ENCODE results near the gene KIAA1671. TPM values are rescaled to one million over a fixed set of nuclear protein-coding genes. Genes with fewer than 3 reads are reported as not detected.
A peak's percentile ranks its signal among the peaks of the same experiment; 100 is the strongest.

Gene KIAA1671
- polyA plus RNA-seq, 3 donors = not detected

GRCh38 chr22:25235547-25236290 lies 283.2 kb downstream of the KIAA1671 start:
- H3K4me1 ChIP-seq (ENCODE audit: control insufficient read depth in 1 of 2, insufficient read depth in 2 of 2, low read length in 2 of 2) = no peaks in the 10 kb centered on the region
- no peaks in the 10 kb centered on the region for H3K9me3 ChIP-seq (replicated peaks in 1 of 2; ENCODE audit: control insufficient read depth in 1 of 2, insufficient read depth in 1 of 2, low read length in 2 of 2)
- H3K79me2 ChIP-seq (ENCODE audit: insufficient read depth, low read length) = no peaks in the 10 kb centered on the region
- no peaks in the 10 kb centered on the region for H3K36me3 ChIP-seq (replicated peaks in 1 of 2; ENCODE audit: control insufficient read depth in 1 of 2, insufficient read depth in 2 of 2, low read length in 2 of 2)
- H3K27ac Mint-ChIP-seq = no peak overlapping the region
- H3K4me3 Mint-ChIP-seq = peak overlapping the region in 1 of 2 donors; percentile 16
- H3K36me3 Mint-ChIP-seq = no peaks in the 10 kb centered on the region
- H3K27me3 ChIP-seq (ENCODE audit: control insufficient read depth in 2 of 2, insufficient read depth in 2 of 2, low read length in 2 of 2) = peaks cover 0 to 11% of the 10 kb centered on the region in 2 donors
- peak; percentile 30 for TF ChIP-seq CTCF (IDR thresholded peaks at IDR 0.05)
- H4K20me1 ChIP-seq (ENCODE audit: insufficient read depth, low read length) = no peaks in the 10 kb centered on the region
- intact Hi-C loops (cut with micrococcal nuclease) = no loop called here
- peaks cover 0 to 2% (median 0%) of the 10 kb centered on the region in 7 donors for H3K9me3 Mint-ChIP-seq
- no peak overlapping the region for H3K9ac ChIP-seq (ENCODE audit: insufficient read depth, low read length, poor library complexity, severe bottlenecking)
- DNase-seq = peak; percentile 4 to 44 (median 5)
- H3K27me3 Mint-ChIP-seq (ENCODE audit: low read depth in 3 of 3) = peaks cover 11 to 37% (median 26%) of the 10 kb centered on the region in 3 donors
- H3K4me3 ChIP-seq (replicated peaks in 1 of 3; ENCODE audit: low read depth in 2 of 3, low read length in 3 of 3) = no peak overlapping the region
- no peak overlapping the region for H3K27ac ChIP-seq (ENCODE audit: low read depth in 1 of 2, low read length in 2 of 2)
- H2AFZ ChIP-seq (ENCODE audit: insufficient read depth, low read depth, low read length, poor library complexity, severe bottlenecking) = no peak overlapping the region
- no peak overlapping the region for H3K4me2 ChIP-seq (replicated peaks; ENCODE audit: extremely low read depth, low read length, poor library complexity, severe bottlenecking)
- peaks cover 2% of the 10 kb centered on the region for H3K4me1 Mint-ChIP-seq
- WGBS (ENCODE audit: insufficient coverage) = 9% methylated on average over 23 of the region's 30 CpGs

- peaks cover 0 to 2% (median 0%) of the 10 kb centered on the region in 7 donors for H3K9me3 Mint-ChIP-seq
- no peaks in the 10 kb centered on the region for H3K4me1 ChIP-seq (ENCODE audit: control insufficient read depth in 1 of 2, insufficient read depth in 2 of 2, low read length in 2 of 2)
- H3K4me3 ChIP-seq (replicated peaks in 1 of 3; ENCODE audit: low read depth in 2 of 3, low read length in 3 of 3) = no peak overlapping the region
- H3K27ac Mint-ChIP-seq = peak overlapping the region in 1 of 7 donors; percentile 69
- TF ChIP-seq CTCF (IDR thresholded peaks at IDR 0.05) = no peak
- no peaks in the 10 kb centered on the region for H3K9me3 ChIP-seq (replicated peaks in 1 of 2; ENCODE audit: control insufficient read depth in 1 of 2, insufficient read depth in 1 of 2, low read length in 2 of 2)
- no peak overlapping the region for H3K9ac ChIP-seq (ENCODE audit: insufficient read depth, low read length, poor library complexity, severe bottlenecking)
- no peaks in the 10 kb centered on the region for H3K79me2 ChIP-seq (ENCODE audit: insufficient read depth, low read length)
- peaks cover 0 to 12% of the 10 kb centered on the region in 2 donors for H3K27me3 ChIP-seq (ENCODE audit: control insufficient read depth in 2 of 2, insufficient read depth in 2 of 2, low read length in 2 of 2)
- intact Hi-C loops (cut with micrococcal nuclease) = no loop called here
- no peak for DNase-seq
- no peak overlapping the region for H3K4me2 ChIP-seq (replicated peaks; ENCODE audit: extremely low read depth, low read length, poor library complexity, severe bottlenecking)
- no peaks in the 10 kb centered on the region for H4K20me1 ChIP-seq (ENCODE audit: insufficient read depth, low read length)
- H3K36me3 Mint-ChIP-seq = no peaks in the 10 kb centered on the region
- H3K27ac ChIP-seq (ENCODE audit: low read depth in 1 of 2, low read length in 2 of 2) = no peak overlapping the region
- H3K36me3 ChIP-seq (replicated peaks in 1 of 2; ENCODE audit: control insufficient read depth in 1 of 2, insufficient read depth in 2 of 2, low read length in 2 of 2) = no peaks in the 10 kb centered on the region
- no peak overlapping the region for H2AFZ ChIP-seq (ENCODE audit: insufficient read depth, low read depth, low read length, poor library complexity, severe bottlenecking)
- peaks cover 16 to 41% (median 29%) of the 10 kb centered on the region in 3 donors for H3K27me3 Mint-ChIP-seq (ENCODE audit: low read depth in 3 of 3)
- H3K4me1 Mint-ChIP-seq = peaks cover 2% of the 10 kb centered on the region
- 100% methylated on average over 2 of the region's 6 CpGs for WGBS (ENCODE audit: insufficient coverage)
- peak overlapping the region in 1 of 2 donors; percentile 16 for H3K4me3 Mint-ChIP-seq
These were observed 283.9 kb downstream of the KIAA1671 start for GRCh38 chr22:25236417-25236816.

All from CD14-positive monocyte (primary cell).